ENCODE measurements around the gene PDE11A. TPM values are rescaled to one million over a fixed set of nuclear protein-coding genes. Genes with fewer than 3 reads are reported as not detected.
A peak's percentile ranks its signal among the peaks of the same experiment; 100 is the strongest.

Gene PDE11A
- total and polyA plus RNA-seq, 2 of the 13 experiments (the other 11 are each of a cell fraction or from before 2014, with no cell fraction given), result 1.2 to 1.7 TPM

DNA sequence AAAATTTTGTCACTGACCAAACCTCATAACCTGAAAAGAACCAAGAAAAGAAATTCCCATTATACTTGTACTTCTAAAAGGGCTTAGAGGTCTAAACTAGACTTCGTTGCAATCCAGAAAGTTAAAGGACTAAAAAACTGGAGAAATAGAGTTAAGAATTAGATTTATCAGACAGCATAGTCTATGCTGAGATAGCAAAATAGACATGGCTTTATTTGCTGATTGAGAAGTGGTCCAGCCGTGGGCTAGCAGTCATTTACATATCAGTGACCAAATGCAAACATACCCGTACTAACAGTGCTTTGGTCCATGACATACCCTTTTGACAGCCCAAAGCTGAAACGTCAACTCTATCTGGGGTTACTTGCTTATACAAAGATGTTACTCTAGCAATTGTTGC, 456.5 kb downstream of the PDE11A start:
- no peak overlapping the region for H3K27ac ChIP-seq (ENCODE audit: extremely low read length, insufficient read depth, low read length)
- H3K4me3 ChIP-seq (replicated peaks in 1 of 3; ENCODE audit: insufficient read depth in 1 of 3, low read depth in 2 of 3, low read length in 3 of 3), result no peak overlapping the region
- TF ChIP-seq MAFK (conservative IDR thresholded peaks at IDR 0.05 in 1 of 2, IDR thresholded peaks at IDR 0.05 in 1 of 2; ENCODE audit: low read length in 2 of 2) (peak; percentile 21 to 72; a peak in 2 of 4 replicates), RXRA (CRISPR knock-in tag; IDR thresholded peaks at IDR 0.05) (no peak), MAFF (IDR thresholded peaks at IDR 0.05; ENCODE audit: low read depth, low read length) (peak; percentile 58; the same call in 1 of the 2 replicates), ZNF572 (CRISPR knock-in tag; IDR thresholded peaks at IDR 0.05) (no peak), MATR3 (CRISPR knock-in tag; IDR thresholded peaks at IDR 0.05) (no peak), ZNF616 (CRISPR knock-in tag; IDR thresholded peaks at IDR 0.05; ENCODE audit: low read depth) (no peak), SNRNP70 (IDR thresholded peaks at IDR 0.05; ENCODE audit: low read depth, low read length) (no peak)
- TF ChIP-seq, protein P1, sequence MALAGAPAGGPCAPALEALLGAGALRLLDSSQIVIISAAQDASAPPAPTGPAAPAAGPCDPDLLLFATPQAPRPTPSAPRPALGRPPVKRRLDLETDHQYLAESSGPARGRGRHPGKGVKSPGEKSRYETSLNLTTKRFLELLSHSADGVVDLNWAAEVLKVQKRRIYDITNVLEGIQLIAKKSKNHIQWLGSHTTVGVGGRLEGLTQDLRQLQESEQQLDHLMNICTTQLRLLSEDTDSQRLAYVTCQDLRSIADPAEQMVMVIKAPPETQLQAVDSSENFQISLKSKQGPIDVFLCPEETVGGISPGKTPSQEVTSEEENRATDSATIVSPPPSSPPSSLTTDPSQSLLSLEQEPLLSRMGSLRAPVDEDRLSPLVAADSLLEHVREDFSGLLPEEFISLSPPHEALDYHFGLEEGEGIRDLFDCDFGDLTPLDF (CRISPR knock-in tag; IDR thresholded peaks at IDR 0.05), result no peak
- no peaks in the 10 kb centered on the region for H3K9me3 ChIP-seq (ENCODE audit: low read length)
- WGBS (ENCODE audit: low lambda C conversion rate), result 56% methylated on average over 4 of the region's 4 CpGs
- H3K4me1 ChIP-seq (ENCODE audit: insufficient read depth, low read length), result peaks cover 33% of the 10 kb centered on the region
- FAIRE-seq (no peak), ATAC-seq (no peak), DNase-seq (ENCODE audit: low spot score) (no peak)
- in situ Hi-C loops (cut with HindIII; ENCODE audit: extremely low pct_ligation_motif_present, low pct_unique_long_range_greater_than_20kb) (no loop called here), intact Hi-C loops (cut with micrococcal nuclease; ENCODE audit: unreplicated experiment) (no loop called here)
- H3K36me3 ChIP-seq (replicated peaks in 1 of 2; ENCODE audit: control insufficient read depth in 1 of 2, insufficient read depth in 2 of 2, low read length in 2 of 2), result no peaks in the 10 kb centered on the region
- no peak overlapping the region for H3K4me2 ChIP-seq (ENCODE audit: low read depth, low read length)
- no peaks in the 10 kb centered on the region for H4K20me1 ChIP-seq (ENCODE audit: insufficient read depth, low read length)
- BruUV-seq (replicated peaks), result no TSS peak
- POLR2A ChIA-PET, result no interaction called here
- H3K9ac ChIP-seq (ENCODE audit: insufficient read depth, low read depth, low read length), result no peak overlapping the region
- CTCF ChIA-PET (ENCODE audit: low intra/inter-chr PET ratio, low total read pairs), result no interaction called here
- no peak overlapping the region for H2AFZ ChIP-seq (ENCODE audit: low read length)
- no peaks in the 10 kb centered on the region; a peak in 1 of 5 replicates for H3K27me3 ChIP-seq (ENCODE audit: control insufficient read depth in 1 of 2, insufficient read depth in 2 of 2, low read length in 2 of 2)
- no peaks in the 10 kb centered on the region for H3K79me2 ChIP-seq (ENCODE audit: insufficient read depth, low read length)

DNA sequence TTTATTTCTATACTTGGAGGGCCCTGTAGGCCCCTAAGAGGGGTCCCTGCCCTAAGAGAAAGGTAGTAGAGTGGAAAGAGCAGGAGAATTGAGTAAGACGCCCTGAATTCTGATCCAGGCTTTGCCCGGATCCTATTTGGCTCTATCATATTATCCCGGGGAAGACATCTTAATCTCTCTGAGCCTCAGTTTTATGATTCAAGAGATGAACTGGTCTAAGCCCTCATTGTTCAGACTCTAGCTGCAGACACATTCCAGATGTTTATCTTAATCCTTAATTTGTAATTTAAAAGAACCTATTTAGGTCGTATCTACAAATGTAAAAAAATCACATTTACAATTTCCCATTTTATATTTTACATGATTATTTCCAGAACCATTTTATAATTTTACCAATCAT, 459.9 kb downstream of the PDE11A start:
- ATAC-seq, result no peak
- no peak overlapping the region for H2AFZ ChIP-seq (ENCODE audit: low read length)
- BruUV-seq (replicated peaks), result no TSS peak
- no peak for FAIRE-seq
- H3K9ac ChIP-seq (ENCODE audit: insufficient read depth, low read depth, low read length), result no peak overlapping the region
- H3K9me3 ChIP-seq (ENCODE audit: low read length), result no peaks in the 10 kb centered on the region
- H3K4me3 ChIP-seq (replicated peaks in 1 of 3; ENCODE audit: insufficient read depth in 1 of 3, low read depth in 2 of 3, low read length in 3 of 3), result no peak overlapping the region
- TF ChIP-seq GLI4 (CRISPR knock-in tag; IDR thresholded peaks at IDR 0.05; ENCODE audit: borderline replicate concordance) (no peak), HOXA3 (CRISPR knock-in tag; IDR thresholded peaks at IDR 0.05) (no peak), HNF4A (CRISPR knock-in tag; IDR thresholded peaks at IDR 0.05) (no peak)
- POLR2A ChIA-PET, result no interaction called here
- no peak overlapping the region for H3K27ac ChIP-seq (ENCODE audit: extremely low read length, insufficient read depth, low read length)
- peaks cover 21% of the 10 kb centered on the region for H3K4me1 ChIP-seq (ENCODE audit: insufficient read depth, low read length)
- no peak for DNase-seq (ENCODE audit: low spot score)
- intact Hi-C loops (cut with micrococcal nuclease; ENCODE audit: unreplicated experiment) (no loop called here), in situ Hi-C loops (cut with HindIII; ENCODE audit: extremely low pct_ligation_motif_present, low pct_unique_long_range_greater_than_20kb) (no loop called here)
- H3K36me3 ChIP-seq (replicated peaks in 1 of 2; ENCODE audit: control insufficient read depth in 1 of 2, insufficient read depth in 2 of 2, low read length in 2 of 2), result no peaks in the 10 kb centered on the region
- no peak overlapping the region for H3K4me2 ChIP-seq (ENCODE audit: low read depth, low read length)
- no peaks in the 10 kb centered on the region for H4K20me1 ChIP-seq (ENCODE audit: insufficient read depth, low read length)
- 66% methylated on average over 4 of the region's 4 CpGs for WGBS (ENCODE audit: low lambda C conversion rate)
- H3K27me3 ChIP-seq (ENCODE audit: control insufficient read depth in 1 of 2, insufficient read depth in 2 of 2, low read length in 2 of 2), result no peaks in the 10 kb centered on the region; a peak in 1 of 5 replicates
- no peaks in the 10 kb centered on the region for H3K79me2 ChIP-seq (ENCODE audit: insufficient read depth, low read length)
- CTCF ChIA-PET (ENCODE audit: low intra/inter-chr PET ratio, low total read pairs), result no interaction called here
